Smooth muscle cell (in vitro differentiated cells): ENCODE data around the gene POLR3B. TPM values are rescaled to one million over a fixed set of nuclear protein-coding genes. Genes with fewer than 3 reads are reported as not detected.

ENCODE experiments used
- DNase-seq: peaks from one replicate; lab custom pipeline; 2025; ENCODE audit not compliant: unreplicated experiment; lab: John Stamatoyannopoulos, UW
- H2AFZ ChIP-seq: fragments of 200-600 bp; sonication (generic); 2 replicates; pipeline ENCODE4 v1.6.0; 2016; ENCODE audit warnings: antibody characterized with exemption, low read depth, mild to moderate bottlenecking
- H3F3A ChIP-seq: fragments of 200-600 bp; sonication (generic); 2 replicates; pipeline ENCODE4 v1.6.0; 2017; ENCODE audit warnings: antibody characterized with exemption, low read depth
- H3K27ac ChIP-seq: fragments of 200-600 bp; sonication (generic); 2 replicates; pipeline ENCODE4 v1.5.1; 2016; ENCODE audit warnings: low read depth, mild to moderate bottlenecking
- H3K27me3 ChIP-seq: fragments of 200-600 bp; sonication (generic); 2 replicates; pipeline ENCODE4 v1.6.1; 2016; ENCODE audit warnings: low read depth, mild to moderate bottlenecking
- H3K36me3 ChIP-seq: fragments of 200-600 bp; sonication (generic); 2 replicates; pipeline ENCODE4 v1.5.1; 2016; ENCODE audit warnings: low read depth
- H3K4me1 ChIP-seq: fragments of 200-600 bp; sonication (generic); 2 replicates; pipeline ENCODE4 v1.5.1; 2016; ENCODE audit warnings: low read depth
- H3K4me2 ChIP-seq: fragments of 200-600 bp; sonication (generic); 2 replicates; pipeline ENCODE4 v1.6.0; 2016; ENCODE audit warnings: mild to moderate bottlenecking
- H3K4me3 ChIP-seq: fragments of 200-600 bp; sonication (generic); 2 replicates; pipeline ENCODE4 v1.5.1; 2016; ENCODE audit warnings: mild to moderate bottlenecking
- H3K79me2 ChIP-seq: fragments of 200-600 bp; sonication (generic); 2 replicates; pipeline ENCODE4 v1.6.0; 2016; ENCODE audit warnings: low read depth, mild to moderate bottlenecking
- H3K9ac ChIP-seq: fragments of 200-600 bp; sonication (generic); 2 replicates; pipeline ENCODE4 v1.6.0; 2016; ENCODE audit warnings: low read depth
- H3K9me3 ChIP-seq: fragments of 200-600 bp; sonication (generic); replicated peaks from 2 replicates; pipeline ENCODE4 v1.5.1; 2016; ENCODE audit warnings: low read depth
- H4K20me1 ChIP-seq: fragments of 200-600 bp; sonication (generic); 2 replicates; pipeline ENCODE4 v1.6.0; 2016; ENCODE audit warnings: low read depth
- CTCF ChIP-seq: fragments of 200-600 bp; sonication (generic); IDR thresholded peaks from 2 replicates; pipeline ENCODE4 v1.5.1; 2017; ENCODE audit warnings: borderline replicate concordance, mild to moderate bottlenecking, antibody characterized with exemption; ENCODE audit not compliant: insufficient read depth, poor library complexity, severe bottlenecking
- WGBS: methylation state at CpG from one replicate; pipeline ENCODE4 v1.1.7; 2016; ENCODE audit warnings: low lambda C conversion rate; 5-methylcytosine and 5-hydroxymethylcytosine counted together
- polyA plus RNA-seq: library from polyadenylated mRNA; unstranded; fragments of >200 nt; fragmentation: Nextera tagmentation; extraction: Ambion mirVana; gene quantifications from 2 replicates; pipeline ENCODE4 v1.2.1, GENCODE V29; 2016
- total RNA-seq: library from RNA; depleted of rRNA; stranded (reverse); fragments of >200 nt; gene quantifications from 2 replicates; pipeline ENCODE4 v1.2.3, GENCODE V29; 2014

Gene POLR3B
- total and polyA plus RNA-seq, 2 experiments from 2014 or later = 7.3 to 7.5 TPM

- Histone ChIP-seq H3K4me2 (no peak overlapping the region), H3K9me3 (no peaks in the 10 kb centered on the region), H3K4me1 (peaks cover 5% of the 10 kb centered on the region), H4K20me1 (no peaks in the 10 kb centered on the region), H3K36me3 (no peaks in the 10 kb centered on the region), H2AFZ (no peak overlapping the region), H3K4me3 (no peak overlapping the region), H3F3A (no peaks in the 10 kb centered on the region), H3K27me3 (no peaks in the 10 kb centered on the region), H3K27ac (no peak overlapping the region), H3K9ac (no peak overlapping the region), H3K79me2 (no peaks in the 10 kb centered on the region)
- no peak for TF ChIP-seq CTCF
- no peak for DNase-seq
- 80% methylated on average over 3 of the region's 3 CpGs for WGBS
Measured at GRCh38 chr12:106522708-106523107, 165.2 kb downstream of the POLR3B start.

- Histone ChIP-seq H4K20me1 (no peaks in the 10 kb centered on the region), H3K9ac (no peak overlapping the region), H3K9me3 (no peaks in the 10 kb centered on the region), H3K27ac (no peak overlapping the region), H3F3A (no peaks in the 10 kb centered on the region), H3K4me2 (no peak overlapping the region), H3K4me3 (no peak overlapping the region), H3K79me2 (no peaks in the 10 kb centered on the region), H3K36me3 (no peaks in the 10 kb centered on the region), H3K27me3 (no peaks in the 10 kb centered on the region), H3K4me1 (peaks cover 5% of the 10 kb centered on the region), H2AFZ (no peak overlapping the region)
- TF ChIP-seq CTCF = no peak
- WGBS = 64% methylated on average over 2 of the region's 2 CpGs
- DNase-seq = no peak
Measured at GRCh38 chr12:106527356-106527755, 169.8 kb downstream of the POLR3B start.

GRCh38 chr12:106541201-106541600, 183.7 kb downstream of the POLR3B start:
- H3K4me3 ChIP-seq = no peak overlapping the region

More at GRCh38 chr12:106541201-106541600, 183.7 kb downstream of the POLR3B start:
- Histone ChIP-seq H3K79me2 (no peaks in the 10 kb centered on the region), H3K27me3 (no peaks in the 10 kb centered on the region), H3K9ac (no peak overlapping the region), H3K4me1 (no peaks in the 10 kb centered on the region), H3K27ac (no peak overlapping the region), H3K4me2 (no peak overlapping the region), H2AFZ (no peak overlapping the region), H4K20me1 (no peaks in the 10 kb centered on the region), H3K36me3 (no peaks in the 10 kb centered on the region), H3F3A (no peaks in the 10 kb centered on the region), H3K9me3 (no peaks in the 10 kb centered on the region)
- no peak for DNase-seq
- no peak for TF ChIP-seq CTCF
